GM12892 (cell line): ENCODE data around the gene PNMA6A.

Experiments used
- POLR2A ChIP-seq: IDR thresholded peaks from 2 replicates; pipeline ENCODE4 v1.6.1; 2011; ENCODE audit warnings: low read depth, low read length, control low read depth
- POLR2AphosphoS5 ChIP-seq: IDR thresholded peaks from 2 replicates; pipeline ENCODE4 v1.6.1; 2011; ENCODE audit warnings: low read depth, low read length, control low read depth

GRCh38 chrX:153049093-153049492, 23.2 kb upstream of the PNMA6A start:
- TF ChIP-seq POLR2AphosphoS5 = no peak
- TF ChIP-seq POLR2A = no peak
